Spleen (tissue), 7 donors: ENCODE results near the gene TMPRSS4.

Experiments used
- POLR2AphosphoS5 ChIP-seq, 3 donors: sonication (generic); formaldehyde crosslinking; IDR thresholded peaks; one replicate each; pipeline ENCODE4 v1.5.1; 2017; ENCODE audit warnings: antibody characterized with exemption in 3 of 3
- TF ChIP-seq, protein P1 (sequence below), 11 experiments: fragments of 200-600 bp in 7 of 11; fragments of 450-650 bp in 4 of 11; sonication (generic) in 4 of 11; IDR thresholded peaks in 8 of 11; conservative IDR thresholded peaks in 3 of 11; 1 replicate in 7 of 11; 2 replicates in 4 of 11; pipeline versions ENCODE4 v1.4.0 to v1.8.0; 2016 to 2021; ENCODE audit warnings: antibody characterized with exemption in 11 of 11, inconsistent platforms in 4 of 11, mild to moderate bottlenecking in 1 of 11
- donor health status: DM: no; HTN: no; CAD: no; lungs with moderate emphysema.
- donor health status: DM: no; HTN: no; CAD: no.
- donor health status: DM: no; HTN: no; CAD: no.

DNA sequence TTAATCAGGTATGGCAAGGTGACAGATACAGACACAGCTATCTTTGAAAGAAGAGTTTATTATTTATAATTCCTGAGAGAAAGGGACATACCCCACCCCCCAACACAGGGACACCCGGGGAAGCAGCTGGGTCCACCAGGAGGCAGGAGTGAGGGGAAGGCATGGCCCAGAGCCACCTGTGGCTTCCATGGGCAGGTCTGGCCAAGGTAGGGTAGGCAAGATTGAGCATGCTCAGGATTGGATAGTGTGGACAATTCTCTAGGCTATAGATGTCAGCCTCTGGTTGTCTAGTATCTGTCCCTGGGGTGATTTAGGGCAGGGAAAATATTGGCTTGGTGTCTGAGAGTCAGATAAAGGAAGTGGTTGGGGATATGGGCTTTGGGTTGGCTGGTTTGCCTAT lies 37.4 kb downstream of the TMPRSS4 start:
- TF ChIP-seq, protein P1, sequence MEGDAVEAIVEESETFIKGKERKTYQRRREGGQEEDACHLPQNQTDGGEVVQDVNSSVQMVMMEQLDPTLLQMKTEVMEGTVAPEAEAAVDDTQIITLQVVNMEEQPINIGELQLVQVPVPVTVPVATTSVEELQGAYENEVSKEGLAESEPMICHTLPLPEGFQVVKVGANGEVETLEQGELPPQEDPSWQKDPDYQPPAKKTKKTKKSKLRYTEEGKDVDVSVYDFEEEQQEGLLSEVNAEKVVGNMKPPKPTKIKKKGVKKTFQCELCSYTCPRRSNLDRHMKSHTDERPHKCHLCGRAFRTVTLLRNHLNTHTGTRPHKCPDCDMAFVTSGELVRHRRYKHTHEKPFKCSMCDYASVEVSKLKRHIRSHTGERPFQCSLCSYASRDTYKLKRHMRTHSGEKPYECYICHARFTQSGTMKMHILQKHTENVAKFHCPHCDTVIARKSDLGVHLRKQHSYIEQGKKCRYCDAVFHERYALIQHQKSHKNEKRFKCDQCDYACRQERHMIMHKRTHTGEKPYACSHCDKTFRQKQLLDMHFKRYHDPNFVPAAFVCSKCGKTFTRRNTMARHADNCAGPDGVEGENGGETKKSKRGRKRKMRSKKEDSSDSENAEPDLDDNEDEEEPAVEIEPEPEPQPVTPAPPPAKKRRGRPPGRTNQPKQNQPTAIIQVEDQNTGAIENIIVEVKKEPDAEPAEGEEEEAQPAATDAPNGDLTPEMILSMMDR (IDR thresholded peaks at IDR 0.05 in 8 of 11, conservative IDR thresholded peaks at IDR 0.05 in 3 of 11), result no peak
- TF ChIP-seq POLR2AphosphoS5 (IDR thresholded peaks at IDR 0.05), result no peak
